CD1c-positive myeloid dendritic cell (primary cell): Measurements from ENCODE around the gene TBC1D22A.
"Not testable (repeated sequence)": the region's sequence is repeated elsewhere in the genome, so short reads cannot be mapped to it uniquely, and the experiment has no call there.

ENCODE experiments used
- DNase-seq: peaks from one replicate; pipeline ENCODE4 v3.0.0-alpha.2; 2016; ENCODE audit errors: extremely low spot score

TBC1D22A gene

DNA sequence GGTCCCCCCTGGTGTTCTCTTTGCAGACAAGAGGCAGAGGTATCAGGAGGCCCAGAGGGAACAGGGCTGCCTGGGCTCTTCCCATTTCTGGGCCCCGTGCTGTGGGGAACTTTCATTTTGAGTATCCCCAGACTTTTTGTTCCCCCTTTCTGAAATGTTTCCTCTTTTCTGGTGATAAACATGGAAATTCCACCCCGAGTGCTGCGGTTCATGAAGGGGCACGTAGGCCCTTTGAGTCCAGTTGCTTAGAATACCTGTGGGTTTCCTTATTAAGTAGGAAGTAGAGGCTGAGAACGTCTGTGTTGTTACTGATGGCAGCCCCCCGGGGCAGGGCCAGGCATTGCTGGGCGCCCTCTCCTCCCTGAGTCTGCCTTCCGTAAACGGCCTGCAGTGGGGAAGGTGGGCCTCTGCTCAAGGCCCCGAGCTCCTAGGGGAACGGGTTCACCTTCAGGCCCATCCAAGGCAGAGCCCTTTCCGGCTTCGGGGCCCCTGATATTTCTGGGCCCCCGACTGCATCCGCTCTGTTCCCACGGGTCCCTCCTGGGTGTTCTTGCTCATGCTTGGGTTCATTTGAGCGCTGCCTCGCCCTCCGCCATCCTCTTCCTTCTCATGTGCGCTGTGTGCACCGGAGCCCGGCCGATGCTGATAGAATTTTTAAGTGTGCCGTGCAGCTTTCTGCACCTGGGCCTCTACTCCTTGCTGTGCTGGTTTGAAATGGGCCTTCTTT is 12.0 kb downstream of the TBC1D22A start:
- peak; percentile 97 for DNase-seq

DNA sequence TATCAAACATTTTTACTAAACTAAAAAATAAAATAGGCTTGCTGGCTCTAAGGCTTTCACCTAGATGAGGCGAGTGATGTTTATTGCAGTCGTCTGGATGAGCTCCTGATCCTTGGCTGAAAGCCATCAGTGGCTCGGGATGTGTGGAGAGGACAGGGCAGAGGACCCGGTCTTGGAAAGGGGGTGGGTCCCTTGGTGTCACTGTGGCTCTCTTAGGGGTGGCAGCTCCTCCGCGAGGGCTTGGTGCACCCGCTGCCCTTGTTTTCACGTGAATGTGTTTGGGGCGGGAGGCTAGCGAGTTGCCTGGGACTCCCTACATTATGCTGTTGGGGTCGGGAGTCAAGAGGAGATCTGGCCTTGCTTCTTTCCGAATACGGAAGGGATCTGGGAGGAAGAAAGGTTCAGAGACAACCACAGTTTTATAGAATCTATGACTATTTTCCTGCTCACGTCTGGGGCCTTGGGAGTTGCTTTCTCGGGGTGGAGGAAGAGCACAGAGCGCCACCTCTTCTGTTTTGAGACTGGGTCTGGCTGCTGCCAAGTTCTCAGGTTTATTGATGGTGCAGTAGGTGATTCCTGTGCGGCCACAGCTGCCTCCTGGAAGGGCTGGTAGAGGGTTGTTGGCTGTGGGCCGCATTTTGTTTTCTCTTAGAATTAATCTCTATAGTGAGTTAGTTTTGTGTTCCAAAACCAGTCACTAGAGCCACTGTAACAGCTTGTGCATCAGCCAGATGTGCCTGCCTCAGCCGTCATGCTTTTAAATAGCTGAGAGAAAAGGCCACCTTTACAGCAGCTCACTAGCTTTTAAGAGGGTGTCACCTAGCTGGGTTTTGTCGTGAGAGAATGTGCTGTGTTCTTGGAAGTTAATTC is 12.8 kb downstream of the TBC1D22A start:
- no peak for DNase-seq

DNA sequence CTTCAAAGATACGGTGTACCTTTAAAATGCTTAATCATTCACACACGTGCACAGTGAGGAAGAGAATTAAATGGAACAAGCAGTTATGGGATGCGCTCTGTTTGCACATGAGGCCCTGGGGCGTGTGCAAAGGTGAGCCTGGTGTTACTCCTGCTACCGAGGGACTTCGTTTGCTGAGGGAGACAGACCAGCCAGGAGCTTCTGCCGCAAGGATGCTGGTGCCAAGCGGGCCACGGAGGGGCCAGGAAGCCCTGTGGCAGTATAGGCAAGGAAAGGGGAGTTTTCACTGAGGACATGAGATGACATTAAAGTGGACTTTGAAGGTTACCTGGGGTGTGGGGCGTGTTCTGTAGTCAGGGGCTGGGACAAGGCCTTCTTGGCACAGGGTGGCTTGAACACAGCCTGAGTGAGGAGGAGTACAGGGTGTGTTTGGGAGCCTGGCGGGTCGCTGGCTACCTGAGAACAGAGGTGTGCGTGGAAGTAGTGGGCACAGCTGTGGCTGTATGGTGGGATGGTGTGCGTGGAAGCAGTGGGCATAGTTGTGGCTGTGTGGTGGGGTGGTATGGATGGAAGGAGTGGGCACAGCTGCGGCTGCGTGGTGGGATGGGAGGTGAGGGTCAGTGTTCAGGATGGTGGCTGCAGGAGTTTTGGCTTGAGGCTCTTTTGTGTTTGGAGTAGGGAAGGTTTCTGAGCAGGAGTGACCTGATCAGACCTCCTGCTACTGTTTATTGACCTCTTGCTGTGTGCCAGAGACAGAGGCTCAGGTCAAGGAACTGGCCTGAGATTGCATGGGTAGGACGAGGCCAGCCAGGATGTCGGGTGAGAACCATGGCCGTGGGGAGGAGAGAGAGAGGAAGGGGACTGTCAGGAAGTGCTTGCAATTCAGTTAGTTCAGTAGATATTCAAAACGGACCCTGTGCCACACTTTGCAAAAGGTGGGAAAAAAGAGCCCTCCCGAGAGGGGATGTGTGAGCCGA is 13.7 kb downstream of the TBC1D22A start:
- no peak for DNase-seq

DNA sequence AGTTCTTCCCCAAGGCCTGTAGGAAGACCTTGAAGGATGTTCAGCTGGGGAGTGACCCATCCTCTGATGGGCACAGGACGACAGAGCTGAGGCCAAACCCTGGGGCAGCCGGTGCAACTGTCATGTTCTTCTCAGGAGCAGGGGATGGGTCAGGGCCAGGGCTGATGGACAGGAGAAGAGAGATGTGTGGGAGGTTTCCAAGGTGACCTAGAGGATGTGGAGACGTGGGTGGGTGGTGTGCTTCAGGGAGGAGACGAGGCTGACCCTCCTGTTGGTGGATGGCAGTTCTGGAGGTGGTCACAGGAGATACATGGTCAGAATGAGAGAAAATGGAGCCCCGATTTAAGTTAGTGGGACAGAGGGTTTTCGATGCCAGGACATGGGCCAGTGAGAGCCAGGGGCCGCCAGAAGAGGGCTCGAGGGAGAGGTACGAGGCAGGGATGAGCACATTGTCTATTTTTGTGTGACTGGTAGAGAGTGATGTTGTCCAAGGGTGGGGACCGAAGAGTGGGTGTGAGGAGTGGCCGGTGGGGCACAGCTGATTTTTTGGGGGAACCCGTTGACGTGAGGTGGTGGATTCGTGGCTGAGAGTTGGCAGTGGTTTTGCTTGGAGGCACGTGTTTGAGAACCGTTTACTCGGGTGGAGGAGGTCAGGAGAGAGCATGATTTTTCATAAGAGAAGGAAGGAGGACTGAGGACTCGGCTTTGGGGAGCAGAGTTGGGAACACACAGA is 14.6 kb downstream of the TBC1D22A start:
- peak; percentile 20 for DNase-seq

DNA sequence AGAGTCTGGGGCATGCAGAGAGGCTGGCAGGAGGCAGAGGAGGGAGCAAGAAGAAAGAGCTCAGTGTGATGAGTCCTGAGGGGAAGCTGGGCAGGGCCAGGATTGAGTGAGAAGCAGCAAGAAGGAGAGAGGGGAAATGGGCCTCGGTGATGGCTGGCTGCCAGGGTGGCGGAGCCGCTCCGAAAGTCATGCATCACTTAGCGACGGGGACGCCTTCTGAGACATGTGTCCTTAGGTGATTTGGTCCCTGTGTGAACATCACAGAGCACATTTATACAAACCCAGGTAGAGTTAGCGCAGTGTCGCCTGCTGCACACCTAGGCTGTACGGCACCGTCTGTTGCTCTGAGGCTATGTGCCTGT is 15.1 kb downstream of the TBC1D22A start:
- peak; percentile 69 for DNase-seq

DNA sequence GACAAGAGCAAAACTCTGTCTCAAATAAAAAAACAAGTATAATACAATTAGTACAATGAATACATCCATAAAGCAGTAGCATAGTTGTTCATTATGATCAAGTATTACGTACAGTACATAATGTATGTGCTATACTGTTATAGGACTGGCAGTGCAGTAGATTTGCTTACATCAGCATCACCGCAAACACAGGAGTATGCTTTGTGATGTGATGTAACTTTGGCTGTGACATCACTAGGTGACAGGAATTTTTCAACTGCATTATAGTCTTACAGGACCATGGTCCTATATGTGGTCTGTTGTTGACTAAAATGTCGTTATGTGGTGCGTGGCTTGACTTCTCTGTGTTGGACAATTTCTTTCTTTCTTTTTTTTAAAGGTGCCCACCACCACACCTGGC is 16.6 kb downstream of the TBC1D22A start:
- DNase-seq: no peak

DNA sequence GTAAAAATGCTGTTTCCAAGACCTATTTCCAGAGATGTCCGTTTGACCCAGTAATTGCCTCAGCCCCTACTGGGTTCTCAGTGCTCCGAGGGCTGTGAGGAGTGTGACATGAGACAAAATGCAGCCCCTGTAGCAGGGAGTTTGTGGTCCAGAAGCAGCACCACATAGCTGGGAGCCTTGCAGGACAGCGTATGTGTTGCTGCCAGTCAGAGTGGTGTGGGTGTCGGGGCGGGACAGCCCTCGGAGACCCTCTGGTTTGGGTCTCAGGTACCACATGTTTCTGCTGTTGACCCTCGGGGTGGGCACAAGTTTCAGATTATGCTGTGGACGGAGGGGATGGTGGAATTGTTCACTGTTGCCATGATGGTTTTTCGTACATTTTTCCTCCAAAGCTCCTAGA is 17.2 kb downstream of the TBC1D22A start:
- no peak for DNase-seq

DNA sequence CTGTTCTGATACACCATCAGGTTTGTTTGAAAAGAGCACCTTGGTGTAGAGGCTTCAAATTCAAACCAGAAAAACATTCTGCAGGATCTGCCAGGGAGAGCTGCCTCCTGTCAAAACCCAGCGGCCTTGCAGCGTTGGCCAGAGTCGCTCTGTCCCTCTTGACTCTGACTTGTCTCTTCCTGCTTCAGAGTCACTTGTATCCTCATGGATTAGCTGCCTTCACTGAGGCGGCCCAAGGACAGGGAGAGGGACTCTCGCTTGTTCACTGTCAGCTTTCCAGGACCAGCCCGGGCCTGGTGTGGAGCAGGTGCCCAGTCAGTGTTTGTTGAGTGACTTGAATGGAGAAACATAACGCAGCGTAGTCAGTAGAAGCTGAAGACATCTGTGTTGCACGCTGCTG is 18.0 kb downstream of the TBC1D22A start:
- no peak for DNase-seq

DNA sequence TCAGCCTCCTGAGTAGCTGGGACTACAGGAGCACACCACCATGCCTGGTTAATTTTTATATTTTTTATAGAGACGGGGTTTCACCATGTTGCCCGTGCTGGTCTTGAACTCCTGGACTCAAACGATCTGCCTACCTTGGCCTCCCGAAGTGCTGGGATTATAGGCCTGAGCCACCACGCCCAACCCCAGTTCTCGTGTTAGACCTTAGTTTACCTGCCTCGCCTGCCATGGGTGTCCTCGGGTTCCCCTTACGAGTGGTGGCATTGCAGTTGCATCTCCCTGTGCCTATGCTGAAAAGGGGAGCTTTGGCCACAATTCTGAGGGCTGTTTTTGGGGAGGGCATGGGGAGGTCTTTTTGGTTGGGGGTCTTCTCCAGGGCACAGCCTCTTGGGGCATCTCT is 18.8 kb downstream of the TBC1D22A start:
- DNase-seq: no peak

DNA sequence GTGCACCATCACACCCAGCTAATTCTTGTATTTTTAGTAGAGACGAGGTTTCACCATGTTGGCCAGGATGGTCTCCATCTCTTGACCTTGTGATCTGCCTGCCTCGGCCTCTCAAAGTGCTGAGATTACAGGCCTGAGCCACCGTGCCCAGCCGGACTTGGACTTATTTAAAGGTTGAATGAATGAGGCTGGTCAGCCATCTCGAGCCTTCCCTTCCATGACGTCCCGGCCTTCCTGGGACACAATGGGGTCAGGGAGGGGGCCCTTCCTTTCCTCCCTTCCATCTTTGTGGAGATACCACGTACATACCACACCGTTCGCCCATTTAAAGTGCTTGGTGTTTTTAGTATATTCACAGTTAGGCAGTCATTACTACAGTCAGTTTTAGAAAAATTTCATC is 19.8 kb downstream of the TBC1D22A start:
- not testable (repeated sequence) for DNase-seq

DNA sequence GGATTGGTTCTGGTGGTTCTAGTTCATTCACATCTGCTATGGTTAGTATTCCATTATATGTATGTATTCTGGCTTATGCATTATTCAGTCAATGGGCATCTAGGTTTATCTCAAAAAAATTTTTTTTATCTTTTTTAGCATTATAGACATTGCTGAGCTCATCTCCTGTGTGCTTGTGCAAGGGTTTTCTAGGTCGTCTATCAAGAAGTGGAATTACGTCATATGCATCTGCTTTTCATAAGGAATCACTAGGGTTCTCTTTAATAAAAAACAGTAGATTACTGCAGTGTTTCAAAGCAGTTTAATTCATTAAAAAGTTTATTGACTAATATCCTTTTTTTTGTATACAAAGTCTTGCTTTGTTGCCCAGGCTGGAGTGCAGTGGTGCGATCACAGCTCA is 21.3 kb downstream of the TBC1D22A start:
- DNase-seq: no peak

DNA sequence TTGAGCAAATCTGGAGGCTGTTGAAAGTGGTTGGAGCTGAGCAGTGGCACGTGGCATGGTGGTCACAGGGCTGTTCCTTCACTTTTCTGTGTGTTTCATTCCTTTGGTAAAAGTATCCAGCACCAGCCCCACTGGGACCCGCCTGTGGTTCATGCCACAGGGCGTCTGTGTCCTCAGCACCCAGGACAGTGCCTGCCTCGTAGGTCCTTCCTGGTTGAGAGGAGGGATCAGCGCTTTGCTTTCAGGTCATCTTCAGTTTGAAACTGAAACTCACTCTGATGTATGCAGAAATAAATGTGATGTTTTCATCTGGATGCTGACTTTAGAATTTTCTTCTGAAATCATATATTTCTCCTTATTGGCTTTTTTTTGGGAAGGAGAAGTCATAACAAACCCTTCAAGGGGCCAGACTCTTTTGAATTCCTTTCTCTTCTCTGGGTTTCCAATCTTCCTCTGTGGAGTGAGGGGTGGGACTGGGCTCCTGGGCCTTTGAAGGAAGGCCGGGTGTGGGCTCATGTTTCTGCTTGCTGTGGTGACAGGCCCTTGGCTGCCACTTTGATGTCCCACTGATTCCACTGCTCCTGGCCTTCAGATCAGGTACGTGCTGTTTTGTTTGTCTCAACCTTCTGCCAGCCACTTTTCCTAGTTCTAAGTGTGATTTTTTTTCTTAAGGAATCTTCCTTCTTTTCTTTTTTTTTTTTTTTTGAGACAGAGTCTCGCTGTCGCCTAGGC is 26.2 kb downstream of the TBC1D22A start:
- DNase-seq: peak; percentile 21

DNA sequence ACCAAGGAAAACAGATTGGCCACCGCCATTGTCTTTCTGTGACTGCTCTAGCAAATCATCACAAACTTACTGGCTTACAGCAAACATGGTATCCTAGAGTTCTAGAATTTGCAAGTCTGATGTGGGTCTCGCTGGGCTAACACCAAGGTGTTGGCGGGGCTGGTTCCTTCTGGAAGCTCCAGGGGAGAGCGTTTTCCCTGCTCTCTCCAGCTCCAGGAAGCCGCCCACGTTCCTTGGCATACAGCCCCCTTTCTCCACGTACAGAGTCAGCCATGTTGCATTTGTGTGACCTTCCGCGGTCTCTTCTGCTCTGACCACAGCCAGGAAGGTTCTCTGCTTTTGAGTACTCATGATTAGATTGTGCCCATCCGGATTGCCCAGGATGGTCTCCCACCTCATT is 27.5 kb downstream of the TBC1D22A start:
- DNase-seq: no peak

DNA sequence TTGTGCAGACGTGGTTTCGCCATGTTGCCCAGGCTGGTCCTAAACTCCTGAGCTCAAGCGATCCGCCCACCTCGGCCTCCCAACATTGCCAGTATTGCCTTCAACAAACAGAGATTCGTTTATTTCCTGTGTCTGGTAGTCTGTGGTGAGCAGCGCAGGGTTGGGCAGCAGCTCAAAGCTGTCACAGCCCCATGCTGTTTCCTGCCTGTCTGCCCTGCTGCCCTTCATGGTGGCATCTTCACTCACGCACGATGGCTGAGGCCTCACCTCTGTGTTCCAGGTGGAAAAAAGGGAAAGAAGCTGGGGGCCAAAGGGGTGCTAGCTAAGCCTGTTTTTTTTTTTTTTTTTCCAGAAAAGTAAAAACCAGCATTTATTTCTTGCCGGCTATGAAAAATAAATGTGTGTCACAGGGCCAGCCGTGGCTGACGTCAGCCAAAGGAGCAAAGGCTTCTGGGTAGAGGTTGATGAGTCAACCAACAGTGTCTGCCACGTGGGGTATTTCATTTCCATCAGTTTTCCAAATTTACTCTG is 28.8 kb downstream of the TBC1D22A start:
- peak; percentile 76 for DNase-seq

DNA sequence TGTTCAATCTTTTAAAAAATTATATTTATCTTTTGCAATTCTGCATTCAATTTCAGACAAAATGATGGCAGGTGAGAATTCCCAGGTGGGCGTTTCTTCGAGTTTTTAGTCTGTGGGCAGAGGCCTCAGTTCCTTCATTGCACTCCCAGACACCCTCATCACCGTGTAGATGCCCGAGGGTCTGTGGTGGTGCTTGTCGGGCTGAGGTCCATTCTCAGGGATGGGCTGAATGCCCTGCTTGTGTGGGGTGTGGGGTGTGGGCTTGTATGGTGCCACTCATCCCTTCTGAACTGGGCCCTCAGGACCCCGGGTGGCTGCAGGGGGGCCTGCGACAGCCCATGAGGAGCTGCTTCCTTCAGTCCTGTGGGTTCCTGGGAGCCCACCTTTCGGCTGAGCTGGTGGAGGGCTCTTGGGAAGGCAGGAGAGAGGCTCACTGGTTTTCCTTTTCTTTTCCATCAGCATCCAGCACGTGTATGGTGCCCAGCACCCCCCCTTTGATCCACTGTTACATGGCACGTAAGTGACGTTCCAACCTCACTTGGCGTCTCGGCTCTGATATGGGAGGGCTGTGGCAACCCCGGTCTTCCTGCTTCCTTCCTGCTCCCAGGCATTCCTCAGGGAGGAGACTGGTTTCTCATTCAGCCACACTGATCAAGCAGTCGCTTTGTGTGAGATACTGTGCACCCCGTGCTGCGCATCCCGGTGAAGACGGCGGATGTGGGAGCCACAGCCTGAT is 29.8 kb downstream of the TBC1D22A start:
- no peak for DNase-seq

DNA sequence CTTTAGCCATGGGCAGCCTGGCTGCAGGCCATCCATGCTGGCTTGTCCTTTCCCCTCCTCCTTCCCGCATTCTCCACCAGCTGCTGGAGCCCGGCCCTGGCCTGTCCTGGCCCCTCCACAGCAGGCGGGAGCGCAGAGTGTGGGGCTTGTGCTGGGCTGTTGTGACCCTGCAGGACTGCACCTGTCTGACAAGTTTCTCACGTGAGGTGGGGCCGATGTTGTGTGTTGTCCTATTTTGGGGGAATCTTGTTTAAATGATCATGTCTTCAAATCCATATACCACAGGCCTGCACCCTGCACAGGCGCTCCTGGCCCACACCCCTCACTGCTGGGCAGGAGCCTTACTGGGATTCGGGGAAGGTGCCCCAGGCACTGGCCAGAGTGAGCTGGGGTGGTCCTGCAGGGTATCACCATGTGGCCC is 30.4 kb downstream of the TBC1D22A start:
- no peak for DNase-seq

DNA sequence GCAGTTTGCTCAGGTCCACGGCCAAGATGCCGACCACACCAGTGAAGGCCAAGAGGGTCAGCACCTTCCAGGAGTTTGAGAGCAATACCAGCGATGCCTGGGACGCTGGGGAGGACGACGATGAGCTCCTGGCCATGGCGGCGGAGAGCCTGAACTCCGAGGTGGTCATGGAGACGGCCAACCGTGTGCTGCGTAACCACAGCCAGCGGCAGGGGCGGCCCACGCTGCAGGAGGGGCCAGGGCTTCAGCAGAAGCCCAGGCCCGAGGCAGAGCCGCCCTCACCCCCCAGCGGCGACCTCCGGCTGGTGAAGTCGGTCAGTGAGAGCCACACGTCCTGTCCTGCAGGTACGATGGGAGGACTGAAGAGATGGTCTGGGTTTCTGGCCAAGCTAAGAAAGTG is 31.0 kb downstream of the TBC1D22A start:
- DNase-seq: no peak

DNA sequence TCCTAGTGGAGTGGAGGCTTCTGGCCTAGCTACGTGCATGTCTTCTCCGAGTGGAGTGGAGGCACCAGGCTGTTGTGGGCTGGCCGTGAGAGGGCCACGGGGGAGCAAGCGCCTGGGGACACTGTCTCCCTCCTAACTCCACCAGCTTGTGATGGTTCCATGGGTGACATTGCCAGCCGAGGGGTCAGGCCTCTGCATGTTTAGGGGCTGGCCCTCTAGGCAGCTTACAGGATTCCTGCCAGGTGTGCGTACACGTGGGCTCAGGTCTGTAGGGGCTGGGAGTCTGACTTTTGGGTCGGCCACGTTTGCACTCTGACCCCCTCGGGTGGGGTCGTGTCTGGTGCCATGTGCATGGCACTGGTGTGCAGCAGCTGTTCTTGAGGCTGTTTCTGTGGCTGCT is 31.6 kb downstream of the TBC1D22A start:
- no peak for DNase-seq

DNA sequence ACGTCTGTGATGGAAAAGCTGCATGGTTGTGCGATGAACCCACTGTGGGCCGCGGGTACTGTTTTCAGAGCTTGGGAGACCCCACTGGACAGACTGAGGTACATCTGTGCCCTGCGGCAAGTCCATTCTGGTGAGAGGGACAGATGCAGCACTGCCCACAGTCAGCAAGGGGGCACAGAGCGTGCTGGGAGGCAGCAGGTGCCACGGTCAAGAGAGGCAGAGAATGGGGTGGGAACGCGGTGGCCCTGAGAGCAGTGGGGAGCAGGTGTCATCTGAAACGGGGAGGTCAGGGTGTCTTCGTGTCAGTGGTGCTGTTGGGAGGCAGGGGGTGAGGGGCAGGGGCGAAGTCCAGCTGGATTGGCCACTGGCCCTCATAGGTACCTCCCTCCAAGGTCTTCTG is 32.0 kb downstream of the TBC1D22A start:
- no peak for DNase-seq

DNA sequence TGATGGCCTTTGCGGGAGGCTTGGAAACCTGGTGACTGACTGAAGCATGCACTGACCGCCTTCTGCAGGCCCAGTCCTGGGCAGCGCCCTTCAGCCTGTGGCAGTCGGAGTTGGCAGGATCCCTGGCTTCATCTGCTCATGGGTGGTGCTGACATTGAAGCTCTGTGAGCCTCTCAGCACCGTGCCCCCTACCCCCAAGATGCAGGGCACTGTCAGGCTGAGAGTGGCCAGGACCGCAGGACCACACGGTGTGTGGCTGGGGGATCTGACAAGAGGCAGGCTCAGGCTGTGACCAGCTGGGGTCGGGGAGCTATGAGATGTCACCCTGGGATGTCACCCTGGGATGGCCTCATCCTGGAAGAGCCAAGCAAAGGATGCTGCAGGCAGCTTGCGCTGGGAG is 32.7 kb downstream of the TBC1D22A start:
- DNase-seq: no peak
